HTERT RPE-1 (cell line): ENCODE measurements around the gene OR9A4.

ENCODE experiments used
- in situ Hi-C: fragments of 300-500 bp; cut with MboI; formaldehyde crosslinking; loops from 4 replicates; pipeline ENCODE4 v1.14.3; 2020; ENCODE audit warnings: low sequenced_read_pairs

The OR9A4 gene

DNA sequence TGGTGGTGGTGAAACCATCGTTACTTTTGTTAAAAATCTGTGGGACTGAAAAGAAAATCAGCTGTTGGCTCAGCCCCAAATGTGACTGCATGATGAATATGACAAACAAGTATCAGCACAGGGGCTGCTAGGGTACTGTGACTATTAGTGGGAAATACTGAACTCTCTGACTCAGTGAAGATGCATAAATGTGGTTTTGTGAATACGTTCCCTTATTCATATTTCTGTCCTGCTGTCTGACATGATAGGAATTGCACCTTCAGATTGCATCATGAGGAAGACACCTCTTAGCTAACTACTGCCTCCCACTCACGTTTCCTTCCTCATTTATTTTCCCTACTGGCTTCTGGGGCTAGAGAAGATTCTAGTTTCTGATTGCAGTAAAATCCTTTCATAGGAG, 29.2 kb downstream of the OR9A4 start:
- in situ Hi-C loops: no loop called here

DNA sequence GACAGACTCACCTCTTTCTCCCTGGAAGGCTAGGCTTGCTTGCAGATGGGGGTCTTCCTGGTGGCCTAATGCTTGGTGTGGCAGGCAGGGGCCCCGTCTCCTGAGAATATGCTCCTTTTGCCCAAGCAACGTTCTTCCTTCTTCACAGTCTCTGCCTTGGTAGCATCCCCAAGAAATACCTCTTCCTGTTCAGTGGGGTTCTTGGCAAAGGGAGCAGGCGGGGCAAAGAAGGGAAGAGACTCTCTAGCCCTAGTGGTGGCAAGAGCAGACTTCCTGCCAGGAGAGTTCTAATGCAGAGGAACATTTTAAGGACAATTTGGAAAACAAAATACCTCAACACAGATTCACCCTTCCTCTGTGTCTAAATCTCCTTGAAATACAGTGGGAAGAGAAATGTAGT, 30.6 kb downstream of the OR9A4 start, which contains the start of gene CLEC5A:
Gene CLEC5A (minus strand): TSS at position 179 of the 400 bp plus-strand sequence. CDS start 682 bp downstream, outside the sequence.
- in situ Hi-C loops: no loop called here

GRCh38 chr7:141949021-141949420, 32.8 kb downstream of the OR9A4 start:
- in situ Hi-C loops: no loop called here

DNA sequence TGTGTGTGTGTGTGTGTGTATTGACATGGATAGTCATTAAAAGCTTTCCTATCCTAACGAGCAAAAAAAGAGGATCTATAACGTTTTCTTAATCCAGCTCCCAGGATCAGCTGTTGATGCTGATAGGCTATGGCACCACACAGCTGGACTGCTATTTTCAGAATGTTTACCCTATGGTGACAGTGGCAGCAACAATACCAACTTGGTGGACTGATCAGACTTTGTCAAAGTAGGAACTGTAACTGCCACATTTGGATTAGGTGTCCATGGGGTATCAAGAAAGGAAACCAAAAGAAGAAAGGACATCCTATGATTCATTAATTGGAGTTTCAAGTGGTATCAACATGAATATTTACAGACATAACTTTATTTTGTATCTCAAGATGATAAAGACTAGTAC, 33.3 kb downstream of the OR9A4 start:
- in situ Hi-C loops: no loop called here

DNA sequence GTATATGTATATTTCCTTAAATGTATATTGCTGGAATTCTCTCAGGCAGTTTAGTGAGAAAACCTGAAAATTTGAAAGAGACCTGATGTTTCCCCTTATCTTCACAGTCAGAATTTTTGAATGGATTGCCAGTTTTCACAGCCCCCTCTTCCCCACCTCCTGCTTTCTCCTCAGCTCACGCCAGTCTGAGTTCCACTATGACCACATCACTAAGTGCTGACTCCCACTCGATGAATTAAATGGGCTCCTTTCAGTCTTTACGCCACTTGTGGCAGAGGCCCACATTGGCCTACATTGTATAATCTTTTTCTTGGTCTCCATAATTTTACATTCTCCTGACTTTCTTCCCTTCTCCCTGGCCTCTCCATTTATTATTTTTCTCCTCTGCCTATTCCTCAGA, 33.7 kb downstream of the OR9A4 start:
- in situ Hi-C loops: no loop called here

- in situ Hi-C loops: no loop called here
Observed at GRCh38 chr7:141950806-141951205, 34.6 kb downstream of the OR9A4 start.

DNA sequence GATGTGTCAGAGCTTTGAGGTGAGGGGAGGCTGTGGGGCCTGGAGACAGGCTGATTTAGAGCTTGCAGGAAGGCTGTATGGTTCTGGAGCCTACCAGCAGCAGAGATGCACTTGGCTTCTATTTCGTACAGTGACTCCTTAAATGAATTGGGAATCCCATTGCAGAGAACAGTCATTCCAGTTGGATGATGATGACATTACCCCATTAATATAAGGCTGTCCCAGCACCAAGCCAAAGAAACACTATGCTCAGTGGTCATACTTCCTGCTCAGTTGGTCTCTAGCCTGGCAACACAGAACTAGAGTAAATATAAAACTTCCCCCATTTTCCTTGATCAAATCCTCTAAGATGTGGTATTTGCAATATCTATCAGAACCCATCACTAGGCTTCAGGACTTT, 36.3 kb downstream of the OR9A4 start:
- in situ Hi-C loops: no loop called here

- in situ Hi-C loops: no loop called here
Observed at GRCh38 chr7:141954334-141954733, 38.1 kb downstream of the OR9A4 start.

DNA sequence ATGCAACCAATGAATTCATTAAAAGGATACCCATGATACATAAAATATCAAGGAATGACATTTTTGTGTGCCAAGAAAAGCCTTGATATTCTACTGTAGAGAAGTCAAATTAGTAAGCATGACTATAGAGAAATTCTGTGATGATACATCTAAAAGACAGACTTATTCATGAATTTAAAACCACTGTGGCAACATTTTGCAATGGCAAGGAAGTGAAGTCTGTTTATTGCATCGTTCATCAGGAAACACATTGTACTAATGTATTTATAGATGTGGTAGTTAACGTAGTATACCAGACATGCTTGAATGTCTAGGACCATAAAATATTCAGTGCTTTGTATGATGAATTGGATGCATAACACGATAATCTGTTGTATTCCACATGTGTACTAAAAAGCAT, 39.9 kb downstream of the OR9A4 start:
- in situ Hi-C loops: no loop called here

- in situ Hi-C loops: no loop called here
Observed at GRCh38 chr7:141960687-141961422, 44.7 kb downstream of the OR9A4 start.
